Measurements from ENCODE around the gene LSM11.
"Not testable (repeated sequence)": the region's sequence is repeated elsewhere in the genome, so short reads cannot be mapped to it uniquely, and the experiment has no call there.

LSM11 gene

GRCh38 chr5:157719245-157719644 lies 24.3 kb upstream of the LSM11 start:
- Histone ChIP-seq H3K9ac (ENCODE audit: low read depth, low read length) (no peak overlapping the region), H3K4me3 (ENCODE audit: low read depth, low read length) (no peak overlapping the region), H3K4me1 (ENCODE audit: control insufficient read depth, insufficient read depth, low read length) (no peaks in the 10 kb centered on the region), H3K27me3 (ENCODE audit: control insufficient read depth, insufficient read depth, low read length) (no peaks in the 10 kb centered on the region), H3K9me3 (ENCODE audit: control insufficient read depth, insufficient read depth, low read length) (no peaks in the 10 kb centered on the region), H3K36me3 (ENCODE audit: control insufficient read depth, insufficient read depth, low read length) (no peaks in the 10 kb centered on the region)

DNA sequence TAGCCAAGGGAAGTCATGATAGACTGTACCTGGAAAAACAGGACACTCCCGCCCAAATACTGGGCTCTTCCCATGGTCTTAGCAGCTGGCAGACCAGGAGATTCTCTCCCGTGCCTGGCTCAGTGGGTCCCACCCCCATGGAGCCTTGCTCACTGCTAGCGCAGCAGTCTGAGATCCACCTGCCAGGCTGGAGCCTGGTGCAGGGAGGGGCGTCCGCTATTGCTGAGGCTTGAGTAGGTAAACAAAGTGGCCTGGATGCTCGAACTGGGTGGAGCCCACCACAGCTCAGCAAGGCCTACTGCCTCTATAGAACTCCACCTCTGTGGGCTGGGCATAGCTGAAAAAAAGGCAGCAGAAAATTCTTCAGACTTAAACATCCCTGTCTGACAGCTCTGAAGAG lies 22.4 kb upstream of the LSM11 start:
- no peaks in the 10 kb centered on the region for H3K36me3 ChIP-seq (ENCODE audit: control insufficient read depth, insufficient read depth, low read length)
- H3K4me3 ChIP-seq (ENCODE audit: low read depth, low read length) = no peak overlapping the region
- H3K9ac ChIP-seq (ENCODE audit: low read depth, low read length) = no peak overlapping the region
- H3K4me1 ChIP-seq (ENCODE audit: control insufficient read depth, insufficient read depth, low read length) = no peaks in the 10 kb centered on the region
- no peaks in the 10 kb centered on the region for H3K9me3 ChIP-seq (ENCODE audit: control insufficient read depth, insufficient read depth, low read length)
- H3K27me3 ChIP-seq (ENCODE audit: control insufficient read depth, insufficient read depth, low read length) = no peaks in the 10 kb centered on the region

DNA sequence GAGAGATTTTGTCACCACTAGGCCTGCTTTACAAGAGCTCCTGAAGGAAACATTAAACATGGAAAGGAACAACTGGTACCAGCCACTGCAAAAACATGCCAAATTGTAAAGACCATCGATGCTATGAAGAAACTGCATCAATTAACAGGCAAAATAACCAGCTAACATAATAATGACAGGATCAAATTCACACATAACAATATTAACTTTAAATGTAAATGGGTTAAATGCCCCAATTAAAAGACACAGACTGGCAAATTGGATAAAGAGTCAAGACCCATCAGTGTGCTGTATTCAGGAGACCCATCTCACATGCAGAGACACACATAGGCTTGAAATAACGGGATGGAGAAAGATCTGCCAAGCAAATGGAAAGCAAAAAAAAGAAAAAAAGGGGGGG lies 20.6 kb upstream of the LSM11 start:
- H3K4me3 ChIP-seq (ENCODE audit: low read depth, low read length); H3K36me3 ChIP-seq (ENCODE audit: control insufficient read depth, insufficient read depth, low read length); H3K4me1 ChIP-seq (ENCODE audit: control insufficient read depth, insufficient read depth, low read length): not testable (repeated sequence)

DNA sequence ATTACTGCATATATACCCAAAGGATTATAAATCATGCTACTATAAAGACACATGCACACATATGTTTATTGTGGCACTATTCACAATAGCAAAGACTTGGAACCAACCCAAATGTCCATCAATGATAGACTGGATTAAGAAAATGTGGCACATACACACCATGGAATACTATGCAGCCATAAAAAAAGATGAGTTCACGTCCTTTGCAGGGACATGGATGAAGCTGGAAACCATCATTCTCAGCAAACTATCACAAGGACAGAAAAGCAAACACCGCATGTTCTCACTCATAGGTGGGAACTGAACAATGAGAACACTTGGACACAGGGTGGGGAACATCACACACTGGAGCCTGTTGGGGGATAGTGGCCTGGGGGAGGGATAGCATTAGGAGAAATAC lies 16.9 kb upstream of the LSM11 start:
- not testable (repeated sequence) for H3K9ac ChIP-seq (ENCODE audit: low read depth, low read length); H3K36me3 ChIP-seq (ENCODE audit: control insufficient read depth, insufficient read depth, low read length); H3K4me3 ChIP-seq (ENCODE audit: low read depth, low read length)

More for the DNA sequence above, 20.6 kb upstream of the LSM11 start:
- H3K9ac ChIP-seq (ENCODE audit: low read depth, low read length); H3K9me3 ChIP-seq (ENCODE audit: control insufficient read depth, insufficient read depth, low read length); H3K27me3 ChIP-seq (ENCODE audit: control insufficient read depth, insufficient read depth, low read length): not testable (repeated sequence)

GRCh38 chr5:157727858-157728257 lies 15.7 kb upstream of the LSM11 start:
- H3K4me3 ChIP-seq (ENCODE audit: low read depth, low read length); H3K27me3 ChIP-seq (ENCODE audit: control insufficient read depth, insufficient read depth, low read length); H3K4me1 ChIP-seq (ENCODE audit: control insufficient read depth, insufficient read depth, low read length); H3K36me3 ChIP-seq (ENCODE audit: control insufficient read depth, insufficient read depth, low read length); H3K9ac ChIP-seq (ENCODE audit: low read depth, low read length); H3K9me3 ChIP-seq (ENCODE audit: control insufficient read depth, insufficient read depth, low read length): not testable (repeated sequence)

More for the DNA sequence above, 16.9 kb upstream of the LSM11 start:
- not testable (repeated sequence) for H3K4me1 ChIP-seq (ENCODE audit: control insufficient read depth, insufficient read depth, low read length); H3K9me3 ChIP-seq (ENCODE audit: control insufficient read depth, insufficient read depth, low read length); H3K27me3 ChIP-seq (ENCODE audit: control insufficient read depth, insufficient read depth, low read length)

DNA sequence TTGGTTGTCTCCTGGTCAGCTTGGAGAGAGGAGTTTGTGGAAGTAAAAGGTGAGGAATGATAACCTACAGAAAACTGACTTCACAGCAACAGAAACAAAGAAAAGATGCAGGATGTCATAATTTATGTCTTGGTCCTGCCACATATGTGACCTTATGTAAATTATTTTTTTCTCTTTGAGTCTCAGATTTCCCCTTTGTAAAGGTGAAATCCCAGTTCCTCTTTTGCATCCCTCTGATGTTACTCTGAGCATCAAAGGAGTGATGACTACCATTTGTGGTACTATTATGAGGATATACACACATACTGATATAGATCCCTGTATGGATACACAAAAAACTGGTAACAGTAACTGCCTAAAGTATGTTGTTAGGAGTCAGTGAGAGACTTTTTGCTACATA lies 13.7 kb upstream of the LSM11 start:
- Histone ChIP-seq H3K4me1 (ENCODE audit: control insufficient read depth, insufficient read depth, low read length) (no peaks in the 10 kb centered on the region), H3K36me3 (ENCODE audit: control insufficient read depth, insufficient read depth, low read length) (no peaks in the 10 kb centered on the region), H3K9ac (ENCODE audit: low read depth, low read length) (no peak overlapping the region)

DNA sequence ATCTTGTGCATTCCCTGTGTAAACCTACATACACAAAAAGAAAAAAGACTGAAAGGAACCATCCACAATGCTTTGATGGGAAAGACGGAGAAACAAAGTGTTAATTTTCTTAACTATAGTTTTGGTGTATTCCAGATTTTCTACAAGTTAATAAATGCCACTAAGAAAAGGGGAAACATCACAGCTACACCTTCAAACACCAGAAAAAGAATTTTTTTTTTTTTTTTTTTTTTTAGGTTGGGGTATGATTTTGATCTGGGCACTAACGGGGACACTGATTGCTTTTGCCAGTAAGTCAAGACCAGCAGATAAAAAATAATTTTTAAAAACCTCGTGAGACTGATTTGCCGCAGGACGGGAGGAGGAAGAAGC lies 12.6 kb upstream of the LSM11 start:
- no peaks in the 10 kb centered on the region for H3K36me3 ChIP-seq (ENCODE audit: control insufficient read depth, insufficient read depth, low read length)
- no peaks in the 10 kb centered on the region for H3K27me3 ChIP-seq (ENCODE audit: control insufficient read depth, insufficient read depth, low read length)
- no peaks in the 10 kb centered on the region for H3K9me3 ChIP-seq (ENCODE audit: control insufficient read depth, insufficient read depth, low read length)
- H3K4me1 ChIP-seq (ENCODE audit: control insufficient read depth, insufficient read depth, low read length) = no peaks in the 10 kb centered on the region
- H3K9ac ChIP-seq (ENCODE audit: low read depth, low read length) = no peak overlapping the region
- H3K4me3 ChIP-seq (ENCODE audit: low read depth, low read length) = peak overlapping the region; percentile 90

More for the DNA sequence above, 13.7 kb upstream of the LSM11 start:
- H3K27me3 ChIP-seq (ENCODE audit: control insufficient read depth, insufficient read depth, low read length) = no peaks in the 10 kb centered on the region
- no peaks in the 10 kb centered on the region for H3K9me3 ChIP-seq (ENCODE audit: control insufficient read depth, insufficient read depth, low read length)
- no peak overlapping the region for H3K4me3 ChIP-seq (ENCODE audit: low read depth, low read length)

- Histone ChIP-seq H3K9ac (ENCODE audit: low read depth, low read length) (peak within 1 kb of the TSS; percentile 71), H3K9me3 (ENCODE audit: control insufficient read depth, insufficient read depth, low read length) (no peaks in the 10 kb centered on the region), H3K4me1 (ENCODE audit: control insufficient read depth, insufficient read depth, low read length) (no peaks in the 10 kb centered on the region), H3K27me3 (ENCODE audit: control insufficient read depth, insufficient read depth, low read length) (no peaks in the 10 kb centered on the region), H3K36me3 (ENCODE audit: control insufficient read depth, insufficient read depth, low read length) (no peaks in the 10 kb centered on the region), H3K4me3 (ENCODE audit: low read depth, low read length) (peak within 1 kb of the TSS; percentile 90)
Observed at GRCh38 chr5:157731272-157732129, 12.0 kb upstream of the LSM11 start, which contains the start of gene THG1L. TSS of gene THG1L (plus strand) at chr5:157731420. CDS start at chr5:157731441, 21 bp downstream.

- no peaks in the 10 kb centered on the region for H3K27me3 ChIP-seq (ENCODE audit: control insufficient read depth, insufficient read depth, low read length)
- H3K9me3 ChIP-seq (ENCODE audit: control insufficient read depth, insufficient read depth, low read length) = no peaks in the 10 kb centered on the region
- H3K4me3 ChIP-seq (ENCODE audit: low read depth, low read length) = peak overlapping the region; percentile 90
- H3K9ac ChIP-seq (ENCODE audit: low read depth, low read length) = no peak overlapping the region
- H3K36me3 ChIP-seq (ENCODE audit: control insufficient read depth, insufficient read depth, low read length) = no peaks in the 10 kb centered on the region
- no peaks in the 10 kb centered on the region for H3K4me1 ChIP-seq (ENCODE audit: control insufficient read depth, insufficient read depth, low read length)
Observed at GRCh38 chr5:157732130-157732514, 11.4 kb upstream of the LSM11 start.

- Histone ChIP-seq H3K9me3 (ENCODE audit: control insufficient read depth, insufficient read depth, low read length) (no peaks in the 10 kb centered on the region), H3K4me3 (ENCODE audit: low read depth, low read length) (no peak overlapping the region), H3K4me1 (ENCODE audit: control insufficient read depth, insufficient read depth, low read length) (no peaks in the 10 kb centered on the region), H3K9ac (ENCODE audit: low read depth, low read length) (no peak overlapping the region), H3K36me3 (ENCODE audit: control insufficient read depth, insufficient read depth, low read length) (peaks cover 1% of the 10 kb centered on the region), H3K27me3 (ENCODE audit: control insufficient read depth, insufficient read depth, low read length) (no peaks in the 10 kb centered on the region)
Observed at GRCh38 chr5:157732596-157733262, 10.8 kb upstream of the LSM11 start.

GRCh38 chr5:157734436-157734835 lies 9.1 kb upstream of the LSM11 start:
- no peaks in the 10 kb centered on the region for H3K27me3 ChIP-seq (ENCODE audit: control insufficient read depth, insufficient read depth, low read length)
- H3K9ac ChIP-seq (ENCODE audit: low read depth, low read length) = no peak overlapping the region
- H3K4me3 ChIP-seq (ENCODE audit: low read depth, low read length) = no peak overlapping the region
- H3K36me3 ChIP-seq (ENCODE audit: control insufficient read depth, insufficient read depth, low read length) = peaks cover 7% of the 10 kb centered on the region
- no peaks in the 10 kb centered on the region for H3K4me1 ChIP-seq (ENCODE audit: control insufficient read depth, insufficient read depth, low read length)
- no peaks in the 10 kb centered on the region for H3K9me3 ChIP-seq (ENCODE audit: control insufficient read depth, insufficient read depth, low read length)

- Histone ChIP-seq H3K27me3 (ENCODE audit: control insufficient read depth, insufficient read depth, low read length) (no peaks in the 10 kb centered on the region), H3K9ac (ENCODE audit: low read depth, low read length) (no peak overlapping the region), H3K4me1 (ENCODE audit: control insufficient read depth, insufficient read depth, low read length) (no peaks in the 10 kb centered on the region), H3K36me3 (ENCODE audit: control insufficient read depth, insufficient read depth, low read length) (peaks cover 7% of the 10 kb centered on the region), H3K4me3 (ENCODE audit: low read depth, low read length) (no peak overlapping the region), H3K9me3 (ENCODE audit: control insufficient read depth, insufficient read depth, low read length) (no peaks in the 10 kb centered on the region)
Observed at GRCh38 chr5:157735991-157736390, 7.5 kb upstream of the LSM11 start.
